HG03439 (cell line): ENCODE data around the gene TENT5C.

ENCODE experiments used
- ATAC-seq: cut with Tn5 transposase; IDR thresholded peaks from one replicate; pipeline ENCODE4 v1.9.1; 2021; ENCODE audit warnings: mild to moderate bottlenecking, moderate library complexity; ENCODE audit not compliant: unreplicated experiment

TENT5C gene

DNA sequence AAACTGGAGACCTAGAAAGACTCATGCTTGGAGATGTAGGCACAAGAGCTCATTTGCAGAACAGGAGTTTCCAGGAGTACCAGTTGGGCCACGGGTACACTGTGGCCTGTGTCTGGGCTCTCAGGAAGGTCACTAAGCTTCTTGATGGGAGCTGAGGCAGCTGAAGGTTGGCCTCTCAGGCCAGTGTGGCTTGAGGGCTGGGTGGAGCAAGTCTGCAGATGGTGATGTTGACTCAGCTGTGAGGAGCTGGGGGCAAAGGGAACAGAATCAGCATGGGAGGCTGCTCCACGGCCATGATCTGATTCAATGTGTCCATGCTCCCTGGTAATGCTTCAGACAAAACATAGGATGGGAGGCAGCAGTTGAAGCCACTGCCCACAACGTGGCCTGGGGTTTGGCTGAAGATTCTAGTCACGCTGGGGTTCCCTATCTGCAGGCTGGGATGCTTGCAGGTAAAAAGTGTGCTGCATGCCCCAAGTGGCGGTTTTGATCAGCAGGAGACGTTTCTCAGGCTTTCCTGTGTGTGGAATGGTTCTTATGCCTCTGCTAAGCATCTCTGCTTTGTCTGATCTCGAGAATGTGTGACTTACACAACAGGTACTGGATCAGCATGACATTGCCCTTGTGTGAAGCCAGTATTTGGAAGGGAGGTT, 15.4 kb upstream of the TENT5C start:
- ATAC-seq, result no peak

GRCh38 chr1:117591252-117591651, 14.6 kb upstream of the TENT5C start:
- no peak for ATAC-seq

GRCh38 chr1:117592155-117592554, 13.7 kb upstream of the TENT5C start:
- no peak for ATAC-seq

- ATAC-seq, result no peak
These were observed 11.4 kb upstream of the TENT5C start for GRCh38 chr1:117594261-117594990.

DNA sequence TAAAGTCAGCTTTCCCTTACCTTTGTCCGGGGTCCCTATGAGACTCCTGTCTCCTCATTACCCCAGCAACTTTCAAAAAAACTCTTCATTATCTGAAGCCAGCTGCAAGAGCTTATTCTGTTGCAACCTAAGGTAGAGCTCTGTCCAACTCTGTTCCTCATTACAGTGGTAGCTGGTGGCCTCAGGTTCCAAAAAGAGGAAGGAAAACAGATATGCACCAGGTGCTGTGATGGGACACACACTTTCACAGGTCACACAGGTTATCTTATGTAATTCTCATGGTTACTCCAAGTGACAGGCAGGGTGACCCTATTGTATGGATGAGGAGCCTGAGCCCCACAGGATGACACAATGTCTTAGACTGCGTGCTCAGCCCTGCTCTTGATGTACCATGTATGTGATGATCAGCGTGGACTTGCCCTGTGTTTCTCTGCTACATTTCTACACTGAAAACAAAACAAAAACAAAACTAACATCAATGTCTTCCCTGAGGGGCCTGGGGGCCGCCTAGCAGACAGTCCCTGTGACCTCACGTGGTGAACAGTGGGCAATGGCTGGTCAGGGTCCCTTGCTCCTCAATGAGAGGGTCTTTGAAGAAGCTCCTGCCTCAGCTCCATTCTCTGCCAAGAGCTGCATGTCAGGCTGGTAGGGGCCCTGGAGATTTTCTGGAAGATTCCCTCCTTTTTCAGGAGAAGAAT, 9.7 kb upstream of the TENT5C start:
- no peak for ATAC-seq

- no peak for ATAC-seq
These were observed 7.4 kb upstream of the TENT5C start for GRCh38 chr1:117598489-117598888.

GRCh38 chr1:117599286-117600221, 6.3 kb upstream of the TENT5C start:
- ATAC-seq, result no peak

DNA sequence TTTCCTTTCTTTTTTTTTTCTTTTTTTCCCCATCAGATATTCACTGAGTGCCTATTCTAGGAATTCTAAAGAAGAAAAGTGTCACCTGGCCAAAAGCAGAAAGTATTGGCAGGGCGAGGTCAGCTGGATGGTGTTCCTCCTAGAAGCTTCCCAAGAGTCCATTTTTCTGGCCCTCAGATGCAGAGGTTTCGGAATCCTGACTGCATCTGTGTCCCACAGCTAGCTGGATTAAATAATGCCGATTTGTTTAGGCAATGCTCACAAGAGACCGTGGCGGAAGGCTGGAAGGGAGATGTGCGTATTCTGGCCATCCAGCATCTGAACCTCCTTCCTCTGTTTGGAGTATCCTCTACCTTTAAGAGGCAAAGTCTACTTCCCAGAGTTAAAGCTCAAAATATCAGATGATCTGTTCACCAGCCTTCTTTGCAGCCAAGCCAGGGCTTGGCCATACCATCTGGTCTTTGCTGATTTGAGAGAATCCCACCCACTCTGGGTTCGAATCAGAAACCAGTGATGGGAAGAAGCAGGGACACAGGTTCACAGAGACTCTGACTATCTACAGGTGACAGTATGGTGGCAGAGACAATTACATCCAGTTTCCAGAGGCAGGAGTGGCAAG, 5.4 kb upstream of the TENT5C start:
- ATAC-seq, result no peak

- ATAC-seq, result no peak
These were observed 4.9 kb upstream of the TENT5C start for GRCh38 chr1:117600966-117601365.

DNA sequence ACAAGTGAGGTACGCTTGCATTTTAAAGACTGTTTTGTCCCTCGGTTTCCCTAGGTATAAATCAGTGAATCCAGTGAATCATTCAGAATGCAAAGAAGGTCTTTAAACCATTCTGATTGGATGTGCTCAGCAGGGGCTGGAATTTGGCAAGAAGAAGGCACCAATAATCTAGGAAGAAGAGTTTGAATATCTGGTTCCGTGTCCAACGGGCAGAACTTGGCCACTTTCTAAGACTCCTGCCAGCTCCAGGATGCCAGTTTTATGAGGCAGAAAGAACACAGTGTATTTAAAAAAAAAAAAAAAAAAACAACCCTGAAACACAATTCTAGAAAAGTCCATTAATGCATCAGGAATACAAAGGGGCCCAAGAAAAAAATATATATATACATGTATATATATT, 3.0 kb upstream of the TENT5C start:
- no peak for ATAC-seq

DNA sequence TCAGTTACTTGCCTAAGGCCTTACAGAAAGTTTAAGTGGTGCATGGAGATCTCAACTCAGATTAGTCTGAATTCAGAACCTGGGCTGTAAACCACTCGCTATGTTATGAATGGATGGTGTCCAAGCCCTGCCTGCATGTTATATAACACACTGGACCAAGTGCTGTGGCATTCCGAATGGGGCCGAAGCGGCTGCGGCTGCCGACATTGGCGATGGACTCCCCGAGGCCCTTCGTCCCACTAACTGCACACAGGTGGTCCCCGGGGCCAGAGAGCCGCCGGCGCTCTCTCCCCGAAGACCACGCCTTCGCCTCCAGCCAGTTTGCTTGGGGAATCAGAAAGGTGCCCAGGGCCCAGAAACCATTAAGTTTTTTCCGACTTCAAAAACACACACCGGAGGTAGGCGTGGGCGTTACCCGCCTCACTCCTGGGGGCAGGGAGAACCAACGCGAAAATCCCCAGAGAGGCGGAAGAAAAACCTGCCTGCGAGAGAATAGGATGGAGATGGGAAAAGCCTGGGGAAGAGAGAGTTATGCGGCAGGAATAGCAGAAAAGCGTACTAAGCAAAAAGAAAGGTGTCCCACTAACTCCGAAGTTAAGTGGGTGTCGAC, 579 bp upstream of the TENT5C start:
- ATAC-seq, result peak; percentile 40

- ATAC-seq, result no peak
These were observed 992 bp downstream of the TENT5C start for GRCh38 chr1:117606649-117607430.

DNA sequence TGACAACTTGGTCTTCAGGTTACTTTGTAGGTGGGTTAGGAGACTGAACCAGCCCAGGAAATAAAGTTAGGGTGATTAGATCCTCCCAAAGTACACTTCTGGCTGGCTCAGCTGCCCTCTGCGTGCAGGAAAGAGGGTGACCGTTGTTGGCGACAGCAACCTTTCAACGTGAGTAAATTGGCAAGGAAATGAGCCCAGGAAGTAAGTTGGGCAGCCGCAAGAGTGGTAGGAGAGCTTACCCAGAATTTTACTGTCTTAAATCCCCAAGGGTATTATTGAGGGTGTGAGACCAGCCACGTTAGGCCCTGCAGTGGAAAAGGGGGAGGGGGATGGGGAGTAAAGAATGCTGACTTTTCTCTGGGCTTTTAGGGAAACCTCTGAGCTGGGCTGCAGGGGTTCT, 1.6 kb downstream of the TENT5C start:
- ATAC-seq, result no peak

DNA sequence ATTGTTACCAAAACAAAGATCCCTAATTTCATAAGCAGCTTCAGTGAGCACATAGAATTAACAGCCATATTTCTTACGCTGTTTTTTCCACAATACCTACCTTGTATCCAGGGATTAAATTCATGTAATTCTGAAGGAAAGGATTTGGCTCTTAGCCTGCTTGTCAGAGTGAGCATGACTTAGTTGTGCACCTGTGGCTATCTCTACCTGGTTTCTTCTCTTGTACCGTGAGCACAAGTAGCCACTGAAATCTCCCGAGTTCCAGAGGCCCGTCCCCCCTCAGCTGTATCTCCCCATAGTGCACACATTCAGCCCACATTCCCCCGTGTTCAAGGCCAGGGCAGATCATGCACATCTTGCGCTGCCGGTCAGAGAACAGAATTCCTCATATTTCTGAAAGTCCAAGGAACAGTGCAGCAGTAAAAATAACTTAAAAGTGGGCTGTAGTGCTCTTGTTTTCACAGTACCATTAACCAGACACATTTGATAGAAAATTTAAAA, 2.3 kb downstream of the TENT5C start:
- no peak for ATAC-seq

- ATAC-seq, result no peak
These were observed 2.9 kb downstream of the TENT5C start for GRCh38 chr1:117608758-117609157.

- no peak for ATAC-seq
These were observed 3.6 kb downstream of the TENT5C start for GRCh38 chr1:117609471-117609911.

- no peak for ATAC-seq
These were observed 4.2 kb downstream of the TENT5C start for GRCh38 chr1:117610036-117610435.

GRCh38 chr1:117611121-117611601, 5.3 kb downstream of the TENT5C start:
- ATAC-seq, result no peak
